ENCODE results near the gene C1GALT1.

C1GALT1 gene

DNA sequence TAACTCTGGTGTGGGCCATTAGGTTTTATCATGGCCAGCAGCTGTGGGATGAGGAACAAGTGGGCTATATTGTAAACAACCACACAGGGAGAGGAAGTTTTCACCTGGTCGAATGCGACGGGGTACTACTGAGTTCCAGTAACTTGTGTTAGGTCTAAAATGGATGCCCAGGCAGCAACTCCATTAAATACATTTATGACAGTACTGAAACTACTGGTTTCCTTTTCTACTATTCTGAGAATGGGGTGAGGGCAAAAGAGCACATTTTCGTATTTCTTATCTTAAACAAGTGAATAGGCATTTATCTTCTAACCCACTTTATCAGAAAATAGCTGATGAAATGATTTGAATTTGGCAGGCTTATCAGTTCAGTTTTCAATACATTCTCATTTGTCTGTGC lies 109.7 kb downstream of the C1GALT1 start:
- DNase-seq = no peak

DNA sequence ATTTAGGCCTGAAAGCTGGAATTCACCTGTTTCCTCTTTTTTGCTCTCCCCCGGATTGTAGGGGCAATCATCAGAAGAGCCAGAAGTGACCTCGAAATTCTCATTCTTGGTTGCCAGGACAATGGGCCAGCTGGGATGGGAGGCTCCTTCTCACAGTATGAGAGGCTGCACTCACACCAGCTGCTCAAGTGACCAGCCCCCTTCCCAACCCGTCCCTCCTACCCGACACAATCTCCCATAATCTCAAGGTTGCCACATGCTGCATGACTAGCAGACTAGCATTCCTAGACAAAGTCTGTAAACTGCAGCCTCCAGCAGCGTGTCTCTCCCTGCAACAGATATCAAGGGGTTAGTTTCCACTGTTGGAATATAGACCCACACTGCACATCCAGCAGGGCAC lies 110.3 kb downstream of the C1GALT1 start:
- no peak for DNase-seq

DNA sequence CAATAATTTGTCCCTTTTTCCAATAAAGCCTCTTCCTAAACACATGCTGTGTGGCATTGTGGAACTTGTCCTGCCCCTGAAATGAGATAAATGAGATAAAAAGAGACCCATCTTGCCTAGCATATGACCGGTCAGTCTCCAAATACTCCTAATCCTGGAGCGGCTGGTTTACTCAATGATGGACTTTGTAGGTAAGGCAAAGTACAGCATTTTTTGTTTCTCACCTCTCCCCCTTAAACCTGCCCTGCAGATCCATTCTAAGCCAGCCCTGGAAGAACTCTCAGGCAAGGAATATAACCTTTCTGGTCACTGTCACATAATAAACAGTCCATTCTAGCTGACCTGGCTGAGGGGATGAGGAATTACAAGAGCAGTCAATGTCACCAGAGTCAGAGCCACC lies 110.7 kb downstream of the C1GALT1 start:
- no peak for DNase-seq

DNA sequence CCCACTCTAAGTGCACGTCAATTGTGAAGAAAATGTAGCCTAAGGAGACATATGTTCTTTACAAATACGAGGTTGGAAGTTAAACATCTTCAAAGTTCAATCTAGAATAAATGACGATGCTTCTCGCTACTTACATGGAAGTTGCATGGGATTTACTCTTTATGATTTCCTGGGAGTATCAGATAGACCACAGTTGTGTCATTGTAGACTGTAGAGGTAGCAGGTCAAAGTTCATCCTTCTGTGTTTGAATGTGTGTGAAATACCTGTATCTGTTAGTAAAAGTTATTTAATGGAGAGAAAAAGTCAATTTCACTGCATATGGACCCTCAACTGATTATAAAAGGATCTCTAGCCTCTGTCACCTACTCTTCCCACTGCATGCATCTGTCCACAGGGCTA lies 112.6 kb downstream of the C1GALT1 start:
- no peak for DNase-seq
